Mesenchymal stem cell (in vitro differentiated cells and primary cell): ENCODE measurements around the gene ELMOD1.
"Not testable (repeated sequence)": the region's sequence is repeated elsewhere in the genome, so short reads cannot be mapped to it uniquely, and the experiment has no call there.

Experiments used
- DNase-seq: peaks from one replicate; pipeline ENCODE4 v3.0.0-alpha.2; 2013
- H2AFZ ChIP-seq: one replicate; pipeline ENCODE4 v1.6.1; 2013; ENCODE audit warnings: low read depth, mild to moderate bottlenecking, control low read depth, inconsistent platforms, low read length, moderate library complexity
- H2AK5ac ChIP-seq: 2 replicates; pipeline ENCODE4 v1.6.1; 2013; ENCODE audit warnings: low read length, moderate library complexity, mild to moderate bottlenecking, inconsistent platforms; ENCODE audit not compliant: severe bottlenecking
- H2BK120ac ChIP-seq: one replicate; pipeline ENCODE4 v1.6.1; 2013; ENCODE audit warnings: low read depth, mild to moderate bottlenecking, inconsistent platforms, low read length, moderate library complexity
- H2BK12ac ChIP-seq, 2 experiments: one replicate each; pipeline ENCODE4 v1.6.1; 2013; ENCODE audit warnings: inconsistent platforms in 2 of 2, low read length in 2 of 2, mild to moderate bottlenecking in 2 of 2, moderate library complexity in 2 of 2, control low read depth in 1 of 2
- H2BK15ac ChIP-seq: one replicate; pipeline ENCODE4 v1.6.1; 2013; ENCODE audit warnings: mild to moderate bottlenecking, low read depth, inconsistent platforms; ENCODE audit not compliant: poor library complexity, severe bottlenecking
- H2BK5ac ChIP-seq: 2 replicates; pipeline ENCODE4 v1.6.1; 2013; ENCODE audit warnings: low read depth, mild to moderate bottlenecking, low read length, control low read depth, inconsistent platforms; ENCODE audit not compliant: poor library complexity, severe bottlenecking
- H3K14ac ChIP-seq, 2 experiments: one replicate each; pipeline ENCODE4 v1.6.1; 2013; ENCODE audit warnings: inconsistent platforms in 2 of 2, low read length in 2 of 2, control low read depth in 1 of 2, mild to moderate bottlenecking in 1 of 2, moderate library complexity in 1 of 2
- H3K18ac ChIP-seq, 2 experiments: one replicate each; pipeline ENCODE4 v1.6.1; 2013; ENCODE audit warnings: inconsistent platforms in 2 of 2, low read length in 2 of 2, control low read depth in 1 of 2, low read depth in 1 of 2, mild to moderate bottlenecking in 1 of 2
- H3K23ac ChIP-seq, 2 experiments: one replicate each; pipeline ENCODE4 v1.6.1; 2013; ENCODE audit warnings: inconsistent platforms in 2 of 2, low read length in 2 of 2, mild to moderate bottlenecking in 2 of 2, moderate library complexity in 2 of 2, control low read depth in 1 of 2
- H3K27ac ChIP-seq: 2 replicates; pipeline ENCODE4 v1.5.1; 2013; ENCODE audit warnings: mild to moderate bottlenecking, moderate library complexity, low read length, control low read depth, inconsistent platforms; ENCODE audit not compliant: poor library complexity, severe bottlenecking
- H3K27me3 ChIP-seq, 2 experiments: 2 replicates each; pipeline versions ENCODE4 v1.6.1 to v1.7.0; 2013; ENCODE audit warnings: low read length in 2 of 2, mild to moderate bottlenecking in 2 of 2, moderate library complexity in 2 of 2, control low read depth in 1 of 2, inconsistent platforms in 1 of 2; ENCODE audit not compliant: control insufficient read depth in 1 of 2, insufficient read depth in 1 of 2
- H3K36me3 ChIP-seq, 2 experiments: 2 replicates each; pipeline versions ENCODE4 v1.6.1 to v1.7.0; 2013; ENCODE audit warnings: low read length in 2 of 2, control low read depth in 1 of 2, inconsistent platforms in 1 of 2, low read depth in 1 of 2, mild to moderate bottlenecking in 1 of 2; ENCODE audit not compliant: insufficient read depth in 2 of 2, control insufficient read depth in 1 of 2
- H3K4ac ChIP-seq, 2 experiments: one replicate each; pipeline ENCODE4 v1.6.1; 2013; ENCODE audit warnings: inconsistent platforms in 2 of 2, low read length in 2 of 2, mild to moderate bottlenecking in 2 of 2, moderate library complexity in 2 of 2, control low read depth in 1 of 2, low read depth in 1 of 2
- H3K4me1 ChIP-seq: 2 replicates; pipeline ENCODE4 v1.6.1; 2013; ENCODE audit warnings: low read depth, low read length, control low read depth; ENCODE audit not compliant: control insufficient read depth, insufficient read depth
- H3K4me2 ChIP-seq: 2 replicates; pipeline ENCODE4 v1.6.1; 2013; ENCODE audit warnings: low read length, mild to moderate bottlenecking, inconsistent platforms; ENCODE audit not compliant: poor library complexity, severe bottlenecking
- H3K4me3 ChIP-seq, 2 experiments: 2 replicates each; pipeline versions ENCODE4 v1.5.1 to v1.7.0; 2013; ENCODE audit warnings: low read length in 2 of 2, mild to moderate bottlenecking in 2 of 2, control low read depth in 1 of 2, low read depth in 1 of 2; ENCODE audit not compliant: insufficient read depth in 1 of 2
- H3K79me1 ChIP-seq: replicated peaks from 2 replicates; pipeline ENCODE4 v1.6.1; 2013; ENCODE audit warnings: mild to moderate bottlenecking, control low read depth, low read length, inconsistent platforms; ENCODE audit not compliant: poor library complexity, severe bottlenecking
- H3K9ac ChIP-seq: 2 replicates; pipeline ENCODE4 v1.7.0; 2013; ENCODE audit warnings: mild to moderate bottlenecking, low read length, moderate library complexity
- H3K9me3 ChIP-seq: 2 replicates; pipeline ENCODE4 v1.7.0; 2013; ENCODE audit warnings: mild to moderate bottlenecking, low read length; ENCODE audit not compliant: control insufficient read depth
- H4K8ac ChIP-seq: one replicate; pipeline ENCODE4 v1.6.1; 2013; ENCODE audit warnings: inconsistent platforms, mild to moderate bottlenecking, low read length, moderate library complexity
- H4K91ac ChIP-seq: one replicate; pipeline ENCODE4 v1.6.1; 2013; ENCODE audit warnings: mild to moderate bottlenecking, low read length, inconsistent platforms
- WGBS: methylation state at CpG from one replicate; pipeline ENCODE4 v1.1.7; 2013; ENCODE audit warnings: mixed read lengths; 5-methylcytosine and 5-hydroxymethylcytosine counted together

ELMOD1 gene

GRCh38 chr11:107563702-107564101, 27.2 kb upstream of the ELMOD1 start:
- peak; percentile 83 for DNase-seq
- Histone ChIP-seq H3K9me3 (no peaks in the 10 kb centered on the region), H4K8ac (peak overlapping the region; percentile 84), H2AFZ (no peak overlapping the region), H4K91ac (no peak overlapping the region), H2BK12ac (no peak overlapping the region), H3K14ac (no peak overlapping the region), H3K27ac (peak overlapping the region; percentile 10), H3K4me1 (peaks cover 6% of the 10 kb centered on the region), H3K4me2 (no peak overlapping the region), H2BK120ac (no peak overlapping the region), H3K9ac (peak overlapping the region; percentile 93), H3K27me3 (no peaks in the 10 kb centered on the region), H2AK5ac (no peak overlapping the region), H3K18ac (no peak overlapping the region), H3K4ac (no peak overlapping the region), H3K4me3 (peak overlapping the region in 1 of 2 experiments; percentile 98), H3K36me3 (peaks cover 0 to 13% of the 10 kb centered on the region in 2 experiments), H3K79me1 (peaks cover 6% of the 10 kb centered on the region), H2BK15ac (no peak overlapping the region), H2BK5ac (no peak overlapping the region), H3K23ac (no peak overlapping the region)
- WGBS = 33% methylated on average over 2 of the region's 2 CpGs

- H3K79me1 ChIP-seq = peaks cover 4% of the 10 kb centered on the region
- no peak overlapping the region for H2BK5ac ChIP-seq
- peak overlapping the region in 1 of 2 experiments; percentile 98 for H3K4ac ChIP-seq
- no peak overlapping the region for H3K14ac ChIP-seq
- peak overlapping the region; percentile 54 for H3K4me2 ChIP-seq
- H2BK15ac ChIP-seq = no peak overlapping the region
- H2AFZ ChIP-seq = peak overlapping the region; percentile 100
- H3K18ac ChIP-seq = peak overlapping the region in 1 of 2 experiments; percentile 75
- no peak overlapping the region for H4K91ac ChIP-seq
- peaks cover 6% of the 10 kb centered on the region for H3K4me1 ChIP-seq
- H3K36me3 ChIP-seq = peaks cover 0 to 2% of the 10 kb centered on the region in 2 experiments
- H2BK120ac ChIP-seq = no peak overlapping the region
- no peak overlapping the region for H3K23ac ChIP-seq
- WGBS = 10% methylated on average over 5 of the region's 6 CpGs
- no peak overlapping the region for H2AK5ac ChIP-seq
- no peaks in the 10 kb centered on the region for H3K9me3 ChIP-seq
- peak overlapping the region; percentile 93 for H3K9ac ChIP-seq
- no peaks in the 10 kb centered on the region for H3K27me3 ChIP-seq
- peak overlapping the region; percentile 95 to 98 for H3K4me3 ChIP-seq
- no peak overlapping the region for H4K8ac ChIP-seq
- no peak for DNase-seq
- H3K27ac ChIP-seq = no peak overlapping the region
- H2BK12ac ChIP-seq = no peak overlapping the region
Measured at GRCh38 chr11:107564877-107565218, 26.1 kb upstream of the ELMOD1 start.

- Histone ChIP-seq H2BK5ac (no peak within 1 kb of the TSS), H3K14ac (peak within 1 kb of the TSS in 1 of 2 experiments; percentile 97), H3K4me2 (peak within 1 kb of the TSS; percentile 54), H2BK15ac (peak within 1 kb of the TSS; percentile 90), H3K27me3 (peaks cover 0 to 3% of the 10 kb centered on the region in 2 experiments), H2BK120ac (no peak within 1 kb of the TSS), H3K27ac (peak within 1 kb of the TSS; percentile 91), H4K8ac (peak within 1 kb of the TSS; percentile 96), H3K79me1 (peaks cover 4% of the 10 kb centered on the region), H2AFZ (peak within 1 kb of the TSS; percentile 100), H3K18ac (peak within 1 kb of the TSS; percentile 72 to 75), H3K4ac (peak within 1 kb of the TSS; percentile 15 to 98), H3K23ac (peak within 1 kb of the TSS in 1 of 2 experiments; percentile 64), H2BK12ac (peak within 1 kb of the TSS in 1 of 2 experiments; percentile 68), H2AK5ac (no peak within 1 kb of the TSS), H3K4me3 (peak within 1 kb of the TSS; percentile 95 to 98), H3K36me3 (no peaks in the 10 kb centered on the region), H4K91ac (peak within 1 kb of the TSS; percentile 89), H3K9ac (peak within 1 kb of the TSS; percentile 93), H3K4me1 (peaks cover 6% of the 10 kb centered on the region), H3K9me3 (no peaks in the 10 kb centered on the region)
- WGBS = 0% methylated on average over 32 of the region's 32 CpGs
- DNase-seq = peak; percentile 82
Measured at GRCh38 chr11:107565219-107565937, 25.6 kb upstream of the ELMOD1 start, which contains the start of gene ALKBH8. Gene ALKBH8 (minus strand): TSS chr11:107565735. CDS start chr11:107560893, 4,842 bp downstream.

GRCh38 chr11:107565955-107566501, 24.9 kb upstream of the ELMOD1 start:
- Histone ChIP-seq H2AFZ (peak overlapping the region; percentile 100), H3K4me2 (peak overlapping the region; percentile 54), H4K8ac (peak overlapping the region; percentile 48), H3K9ac (peak overlapping the region; percentile 93), H3K4ac (peak overlapping the region in 1 of 2 experiments; percentile 33), H3K27ac (peak overlapping the region; percentile 91), H3K4me3 (peak overlapping the region in 1 of 2 experiments; percentile 98), H3K18ac (peak overlapping the region in 1 of 2 experiments; percentile 15)
- not testable (repeated sequence) for H3K23ac ChIP-seq, H3K14ac ChIP-seq, H4K91ac ChIP-seq, H3K36me3 ChIP-seq, H2BK120ac ChIP-seq, H3K9me3 ChIP-seq, H3K79me1 ChIP-seq, H2AK5ac ChIP-seq, H2BK15ac ChIP-seq, H2BK12ac ChIP-seq, H3K4me1 ChIP-seq, H2BK5ac ChIP-seq, H3K27me3 ChIP-seq
- 37% methylated on average over 9 of the region's 9 CpGs for WGBS
- peak; percentile 28 for DNase-seq
